ENCODE measurements around the gene ZFP36L1.

DNA sequence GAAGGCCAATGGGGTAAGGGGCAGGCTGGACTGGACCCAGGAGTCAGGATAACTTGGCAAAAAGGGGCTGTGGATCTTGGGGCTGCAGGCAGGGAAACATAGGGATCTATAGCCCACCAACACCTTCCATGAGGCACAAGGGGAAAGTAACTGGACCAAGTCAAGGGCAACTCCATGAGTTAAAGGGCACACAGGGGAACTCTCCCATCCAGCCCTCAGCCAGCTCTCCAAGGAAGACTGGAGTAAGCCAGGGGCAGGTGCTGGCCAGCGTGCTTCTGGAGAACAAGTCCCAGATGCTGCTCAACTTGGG is 31.3 kb upstream of the ZFP36L1 start:
- TF ChIP-seq, protein P1, sequence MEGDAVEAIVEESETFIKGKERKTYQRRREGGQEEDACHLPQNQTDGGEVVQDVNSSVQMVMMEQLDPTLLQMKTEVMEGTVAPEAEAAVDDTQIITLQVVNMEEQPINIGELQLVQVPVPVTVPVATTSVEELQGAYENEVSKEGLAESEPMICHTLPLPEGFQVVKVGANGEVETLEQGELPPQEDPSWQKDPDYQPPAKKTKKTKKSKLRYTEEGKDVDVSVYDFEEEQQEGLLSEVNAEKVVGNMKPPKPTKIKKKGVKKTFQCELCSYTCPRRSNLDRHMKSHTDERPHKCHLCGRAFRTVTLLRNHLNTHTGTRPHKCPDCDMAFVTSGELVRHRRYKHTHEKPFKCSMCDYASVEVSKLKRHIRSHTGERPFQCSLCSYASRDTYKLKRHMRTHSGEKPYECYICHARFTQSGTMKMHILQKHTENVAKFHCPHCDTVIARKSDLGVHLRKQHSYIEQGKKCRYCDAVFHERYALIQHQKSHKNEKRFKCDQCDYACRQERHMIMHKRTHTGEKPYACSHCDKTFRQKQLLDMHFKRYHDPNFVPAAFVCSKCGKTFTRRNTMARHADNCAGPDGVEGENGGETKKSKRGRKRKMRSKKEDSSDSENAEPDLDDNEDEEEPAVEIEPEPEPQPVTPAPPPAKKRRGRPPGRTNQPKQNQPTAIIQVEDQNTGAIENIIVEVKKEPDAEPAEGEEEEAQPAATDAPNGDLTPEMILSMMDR (IDR thresholded peaks at IDR 0.05) = no peak
- no peak for TF ChIP-seq ZFX (IDR thresholded peaks at IDR 0.05; ENCODE audit: borderline replicate concordance)
